Upper lobe of right lung (tissue), 1 donor: ENCODE results near the gene PTH1R. TPM values are rescaled to one million over a fixed set of nuclear protein-coding genes. Genes with fewer than 3 reads are reported as not detected.

ENCODE experiments used
- ATAC-seq: fragments of 200-7000 bp; cut with Tn5 transposase; one replicate; pipeline ENCODE4 v1.9.1; 2020; ENCODE audit warnings: mild to moderate bottlenecking, moderate library complexity
- DNase-seq: peaks from one replicate; pipeline ENCODE4 v3.0.0-alpha.2; 2020
- H3K27ac ChIP-seq: fragments of 200-600 bp; one replicate; pipeline ENCODE4 v1.8.0; 2022
- H3K27me3 ChIP-seq: fragments of 200-600 bp; one replicate; pipeline ENCODE4 v1.8.0; 2022; ENCODE audit warnings: mild to moderate bottlenecking
- H3K36me3 ChIP-seq: fragments of 200-600 bp; one replicate; pipeline ENCODE4 v1.8.0; 2022
- H3K4me1 ChIP-seq: fragments of 200-600 bp; one replicate; pipeline ENCODE4 v1.8.0; 2022
- H3K4me3 ChIP-seq: fragments of 200-600 bp; one replicate; pipeline ENCODE4 v1.8.0; 2022; ENCODE audit warnings: mild to moderate bottlenecking
- H3K9me3 ChIP-seq: fragments of 200-600 bp; one replicate; pipeline ENCODE4 v1.8.0; 2022
- CTCF ChIP-seq: fragments of 200-600 bp; IDR thresholded peaks from one replicate; pipeline ENCODE4 v1.8.0; 2022; ENCODE audit warnings: antibody characterized with exemption
- intact Hi-C: fragments of 100-400 bp; cut with DNase I; formaldehyde crosslinking; loops from one replicate; pipeline ENCODE4 v1.11.0; 2022
- total RNA-seq: library from RNA; stranded (reverse); fragmentation: NEBNext Ultra II Directional; extraction: Animal tissue kit (Norgen Biotek cat#: 25700); gene quantifications from one replicate; pipeline ENCODE4 v1.2.1, GENCODE V29; 2021
- donor health status: DM: no; HTN: yes; CAD: no; lungs with severe emphysema.

PTH1R gene
- total RNA-seq, 1 donor from 2014 or later = 14.9 TPM

DNA sequence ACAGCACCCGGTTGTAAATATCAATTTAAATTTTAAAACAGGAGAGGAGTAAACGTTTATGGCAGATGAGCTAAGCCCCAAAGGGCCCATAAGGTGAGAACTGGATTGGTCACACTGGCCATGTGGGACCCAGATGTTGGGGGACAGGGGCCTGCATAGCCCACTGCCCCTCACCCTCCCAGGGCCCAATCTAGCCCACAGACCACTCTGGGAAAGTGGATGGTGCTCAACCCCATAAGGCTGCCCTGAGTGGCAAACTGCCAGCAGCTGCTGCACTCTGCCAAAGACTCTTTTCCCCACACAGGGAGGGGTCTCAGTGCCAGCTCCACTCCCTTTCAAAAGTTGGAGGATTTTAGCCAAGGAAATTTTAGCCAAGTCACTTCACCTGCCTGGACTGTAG, 56.6 kb downstream of the PTH1R start:
- H3K9me3 ChIP-seq = no peaks in the 10 kb centered on the region
- intact Hi-C loops = no loop called here
- ATAC-seq = no peak
- H3K36me3 ChIP-seq = peaks cover 11% of the 10 kb centered on the region
- H3K4me1 ChIP-seq = peaks cover 79% of the 10 kb centered on the region
- H3K27ac ChIP-seq = peak overlapping the region; percentile 75
- no peak overlapping the region for H3K4me3 ChIP-seq
- no peak for TF ChIP-seq CTCF
- no peaks in the 10 kb centered on the region for H3K27me3 ChIP-seq
- DNase-seq = no peak

DNA sequence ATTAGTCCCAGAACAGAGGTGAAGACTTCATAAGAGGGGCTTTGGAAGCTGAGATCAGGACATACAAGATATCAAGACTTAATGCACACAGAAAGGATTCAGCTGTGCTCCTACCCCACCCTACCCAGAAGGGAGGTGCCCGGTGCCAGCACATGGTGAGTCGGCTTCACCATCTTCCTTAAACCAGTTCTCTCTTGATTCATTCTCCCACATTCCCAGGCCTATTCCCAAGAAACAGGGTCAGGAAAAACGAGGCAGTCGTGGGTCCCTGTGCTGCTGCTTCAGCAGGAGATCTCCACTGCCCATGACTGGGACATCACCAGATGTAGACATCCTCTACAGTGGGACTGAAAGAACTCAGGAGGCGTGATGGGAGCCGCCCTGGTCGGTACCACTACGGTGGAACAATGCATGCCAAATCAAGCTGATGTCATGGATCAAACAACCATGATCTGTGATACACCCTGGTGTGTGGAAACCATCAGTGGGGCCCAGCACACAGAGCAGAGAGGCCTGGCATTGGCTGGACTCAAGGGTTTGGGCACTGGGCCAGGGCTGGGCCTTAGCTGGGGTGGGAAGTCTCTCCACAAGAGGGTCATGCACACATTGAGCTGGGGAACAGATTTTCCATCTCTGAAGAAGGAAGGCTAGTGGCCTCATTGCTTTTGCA, 57.1 kb downstream of the PTH1R start:
- Histone ChIP-seq H3K4me1 (peaks cover 74% of the 10 kb centered on the region), H3K27me3 (no peaks in the 10 kb centered on the region), H3K27ac (peak overlapping the region; percentile 75), H3K9me3 (no peaks in the 10 kb centered on the region), H3K36me3 (peaks cover 14% of the 10 kb centered on the region), H3K4me3 (no peak overlapping the region)
- ATAC-seq (peak; percentile 0), DNase-seq (peak; percentile 78)
- intact Hi-C loops = no loop called here
- TF ChIP-seq CTCF = no peak

- Histone ChIP-seq H3K4me3 (no peak overlapping the region), H3K9me3 (no peaks in the 10 kb centered on the region), H3K27me3 (no peaks in the 10 kb centered on the region), H3K36me3 (peaks cover 21% of the 10 kb centered on the region), H3K27ac (peak overlapping the region; percentile 75), H3K4me1 (peaks cover 67% of the 10 kb centered on the region)
- ATAC-seq = peak; percentile 76
- TF ChIP-seq CTCF = peak; percentile 59
- DNase-seq = no peak
- intact Hi-C loops = no loop called here
Measured at GRCh38 chr3:46935168-46935858, 57.8 kb downstream of the PTH1R start.

DNA sequence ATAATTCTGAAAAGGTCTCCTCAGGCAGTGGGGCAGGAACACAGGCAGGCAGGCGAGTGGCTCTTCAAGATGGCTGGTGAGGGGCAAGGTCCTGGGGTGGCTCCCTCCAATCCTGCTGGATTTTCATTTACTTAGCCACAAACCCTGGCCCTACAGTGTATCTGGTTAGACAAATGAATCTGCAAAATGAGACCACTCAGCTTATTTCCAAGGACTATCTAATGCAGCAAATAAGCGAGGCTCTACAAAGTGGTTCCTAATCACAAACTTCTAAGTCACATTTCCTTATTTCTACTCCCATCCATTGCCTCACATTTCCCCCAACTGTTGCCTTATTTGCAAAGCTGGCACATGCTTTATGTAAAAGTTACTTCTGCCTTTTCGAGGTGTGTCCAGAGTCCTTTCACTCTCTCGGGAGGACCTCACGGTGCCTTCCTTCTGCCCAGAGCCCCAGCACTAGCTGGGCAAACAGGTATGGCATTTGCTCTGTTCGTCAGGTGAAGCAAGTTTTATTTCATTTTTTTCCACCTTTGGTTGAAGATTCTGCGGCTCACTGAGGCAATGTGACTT, 58.6 kb downstream of the PTH1R start:
- no peaks in the 10 kb centered on the region for H3K9me3 ChIP-seq
- no peaks in the 10 kb centered on the region for H3K27me3 ChIP-seq
- ATAC-seq (peak; percentile 9), DNase-seq (no peak)
- intact Hi-C loops = no loop called here
- no peak overlapping the region for H3K4me3 ChIP-seq
- peaks cover 28% of the 10 kb centered on the region for H3K36me3 ChIP-seq
- H3K4me1 ChIP-seq = peaks cover 59% of the 10 kb centered on the region
- no peak for TF ChIP-seq CTCF
- peak overlapping the region; percentile 75 for H3K27ac ChIP-seq

DNA sequence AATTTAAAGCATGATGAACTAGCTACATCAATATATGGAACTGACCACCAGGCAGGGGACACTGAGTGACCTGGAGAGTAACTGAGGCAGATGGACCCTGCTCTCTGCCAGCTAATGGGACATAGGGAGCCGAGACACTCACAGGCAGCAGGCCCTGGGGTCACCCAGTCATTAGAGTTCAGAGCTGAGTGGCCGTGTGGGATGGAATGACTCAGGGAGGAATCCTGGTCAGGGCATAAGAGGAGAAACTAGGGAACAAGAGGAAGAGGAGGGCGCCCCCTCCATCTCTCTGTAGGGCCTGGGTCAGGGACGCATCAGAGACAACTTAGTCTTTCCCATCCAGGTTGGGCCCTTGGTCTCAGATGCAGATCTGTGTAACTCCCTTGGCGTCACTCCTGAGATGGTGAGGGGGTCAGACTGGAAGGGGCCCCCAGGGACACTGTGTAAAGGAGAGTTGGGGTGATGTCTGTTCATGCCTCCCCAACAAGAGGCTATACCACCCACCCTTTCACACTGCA, 59.3 kb downstream of the PTH1R start:
- Histone ChIP-seq H3K27ac (peak overlapping the region; percentile 75), H3K4me3 (no peak overlapping the region), H3K9me3 (no peaks in the 10 kb centered on the region), H3K4me1 (peaks cover 52% of the 10 kb centered on the region), H3K27me3 (no peaks in the 10 kb centered on the region), H3K36me3 (peaks cover 28% of the 10 kb centered on the region)
- no peak for TF ChIP-seq CTCF
- intact Hi-C loops = no loop called here
- no peak for ATAC-seq
- no peak for DNase-seq
